D721Med (cell line): Measurements from ENCODE around the gene SIRPA.

ENCODE experiments used
- DNase-seq: peaks from one replicate; pipeline ENCODE4 v3.0.0; 2011; ENCODE audit warnings: low spot score; ENCODE audit not compliant: insufficient read length
- FAIRE-seq: peaks from 2 replicates; lab custom pipeline; 2011; peaks lifted over from hg19 to GRCh38; lab: Jason Lieb, UNC
- CTCF ChIP-seq: IDR thresholded peaks from 2 replicates; pipeline ENCODE4 v1.5.1; 2012; ENCODE audit warnings: mild to moderate bottlenecking, control low read depth; ENCODE audit not compliant: insufficient read depth; ENCODE audit errors: missing control alignments

The SIRPA gene

GRCh38 chr20:1874450-1875182, 20.6 kb upstream of the SIRPA start:
- DNase-seq, result no peak
- TF ChIP-seq CTCF, result no peak
- FAIRE-seq, result no peak

GRCh38 chr20:1875183-1875554, 20.0 kb upstream of the SIRPA start:
- no peak for DNase-seq
- TF ChIP-seq CTCF, result no peak
- no peak for FAIRE-seq

DNA sequence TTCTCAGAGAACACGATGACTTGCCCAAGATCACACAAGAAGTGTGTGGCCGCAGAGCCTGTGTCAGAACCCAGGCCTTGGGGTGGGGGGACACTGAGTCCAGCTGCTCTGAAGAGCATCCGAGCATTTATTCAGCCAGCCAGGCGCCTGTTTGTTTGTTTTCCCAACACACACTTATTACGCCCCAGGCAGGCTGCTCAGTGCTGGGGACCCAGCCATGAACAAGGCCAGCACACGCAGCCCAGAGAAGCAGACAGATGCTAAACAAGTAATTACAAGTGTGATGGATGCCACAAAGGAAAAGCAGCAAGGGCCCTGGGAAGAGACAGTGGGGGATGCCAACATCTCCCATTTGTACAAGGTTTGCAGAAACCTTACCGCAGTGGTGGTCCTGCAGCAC, 19.4 kb upstream of the SIRPA start:
- no peak for DNase-seq
- FAIRE-seq, result no peak
- no peak for TF ChIP-seq CTCF

GRCh38 chr20:1876217-1876921, 18.8 kb upstream of the SIRPA start:
- TF ChIP-seq CTCF, result no peak
- DNase-seq (no peak), FAIRE-seq (no peak)

- FAIRE-seq (no peak), DNase-seq (peak; percentile 66)
- TF ChIP-seq CTCF, result no peak
Measured at GRCh38 chr20:1876975-1877608, 18.1 kb upstream of the SIRPA start.

GRCh38 chr20:1877609-1878200, 17.5 kb upstream of the SIRPA start:
- DNase-seq, result no peak
- no peak for TF ChIP-seq CTCF
- FAIRE-seq, result no peak
